Non-pigmented ciliary epithelial cell (primary cell): Measurements from ENCODE around the gene SSPN.
A peak's percentile ranks its signal among the peaks of the same experiment; 100 is the strongest.
"Not testable (repeated sequence)": the region's sequence is repeated elsewhere in the genome, so short reads cannot be mapped to it uniquely, and the experiment has no call there.

ENCODE experiments used
- DNase-seq: peaks from one replicate; pipeline ENCODE4 v3.0.0-alpha.2; 2010; ENCODE audit warnings: low read depth

SSPN gene

GRCh38 chr12:26229910-26230309, 34.5 kb downstream of the SSPN start:
- no peak for DNase-seq

- DNase-seq = no peak
Measured at GRCh38 chr12:26231470-26231869, 36.1 kb downstream of the SSPN start.

DNA sequence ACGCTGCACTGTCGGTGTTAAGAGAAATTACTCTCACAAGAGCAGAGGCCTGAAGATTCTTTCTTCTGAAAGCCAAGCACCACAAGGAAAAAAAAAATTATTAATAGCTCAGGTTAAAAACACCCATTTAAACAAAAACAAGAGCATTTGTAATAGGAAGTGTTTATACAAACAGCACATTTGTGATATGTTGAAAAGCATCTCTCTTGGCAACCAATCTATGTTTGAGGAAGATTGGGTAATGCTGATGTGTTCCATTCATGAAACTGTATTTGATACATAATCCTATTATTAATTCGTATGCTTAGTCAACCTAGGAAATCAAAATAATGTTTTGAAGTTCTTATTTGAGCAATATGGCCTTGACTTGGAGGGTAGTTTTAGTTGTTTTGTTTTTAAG, 36.5 kb downstream of the SSPN start:
- no peak for DNase-seq

DNA sequence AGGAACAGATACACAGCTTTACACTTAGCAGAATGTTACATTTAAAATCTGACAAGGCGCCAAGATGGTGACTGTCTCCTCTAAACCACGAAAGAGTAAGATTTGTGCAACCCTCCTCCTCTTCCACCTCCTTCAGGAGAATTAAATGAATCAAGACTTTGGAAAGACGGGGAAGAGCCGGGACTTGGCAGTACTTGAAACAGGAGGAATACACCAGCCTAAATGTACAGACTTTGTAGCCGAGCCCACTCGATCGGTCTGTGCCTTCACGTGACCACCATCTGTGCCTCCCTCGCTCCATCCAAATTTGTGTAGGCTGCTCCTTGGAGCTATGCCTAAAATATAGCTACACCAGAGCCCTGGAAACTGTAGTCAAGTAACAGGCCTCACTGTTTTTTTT, 38.3 kb downstream of the SSPN start:
- DNase-seq = no peak

DNA sequence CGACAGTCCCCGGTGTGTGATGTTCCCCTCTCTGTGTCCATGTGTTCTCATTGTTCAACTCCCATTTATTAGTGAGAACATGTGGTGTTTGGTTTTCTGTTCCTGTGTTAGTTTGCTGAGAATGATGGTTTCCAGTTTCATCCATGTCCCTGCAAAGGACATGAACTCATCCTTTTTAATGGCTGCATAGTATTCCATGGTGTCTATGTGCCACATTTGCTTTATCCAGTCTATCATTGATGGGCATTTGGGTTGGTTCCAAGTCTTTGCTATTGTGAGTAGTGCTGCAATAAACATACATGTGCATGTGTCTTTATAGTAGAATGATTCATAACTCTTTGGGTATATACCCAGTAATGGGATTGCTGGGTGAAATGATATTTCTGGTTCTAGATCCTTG, 40.1 kb downstream of the SSPN start:
- DNase-seq = not testable (repeated sequence)

DNA sequence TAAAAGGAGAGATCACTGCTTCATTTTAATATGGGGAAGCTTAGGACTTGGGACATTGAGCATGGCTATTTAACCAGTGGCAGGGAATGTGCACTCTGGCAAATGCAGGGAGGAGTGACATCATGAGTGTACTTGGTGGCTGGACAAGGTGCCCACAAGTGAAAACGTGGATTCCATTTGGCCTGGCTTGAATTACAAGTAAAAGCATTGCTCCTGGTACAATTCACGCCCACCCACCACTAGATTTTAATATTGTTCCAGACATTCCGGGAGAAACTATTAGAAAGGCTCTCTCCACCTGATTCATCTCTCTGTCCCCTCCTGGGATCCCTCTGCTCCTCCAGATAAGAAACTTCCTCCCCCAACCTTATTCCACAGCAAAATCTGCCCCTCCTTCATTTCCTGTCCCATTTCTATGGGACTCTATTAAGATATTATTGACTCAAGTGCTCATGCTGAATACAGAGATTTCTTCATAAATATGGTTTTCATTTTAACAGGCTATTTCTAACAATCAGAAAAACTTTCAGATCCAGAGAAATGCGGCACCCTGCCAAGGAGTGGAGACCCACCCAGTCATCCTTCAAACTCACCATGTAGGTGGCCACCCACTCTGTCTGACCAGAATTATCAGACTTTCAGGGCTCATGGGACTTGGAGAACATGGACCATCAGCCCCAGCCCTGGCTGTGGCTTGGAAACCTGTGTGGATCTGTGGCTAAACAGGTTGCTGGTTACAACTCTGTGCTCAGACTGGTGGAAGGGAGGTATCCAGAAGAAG, 43.2 kb downstream of the SSPN start:
- DNase-seq = no peak

GRCh38 chr12:26239122-26239851, 43.9 kb downstream of the SSPN start:
- DNase-seq = peak; percentile 98

DNA sequence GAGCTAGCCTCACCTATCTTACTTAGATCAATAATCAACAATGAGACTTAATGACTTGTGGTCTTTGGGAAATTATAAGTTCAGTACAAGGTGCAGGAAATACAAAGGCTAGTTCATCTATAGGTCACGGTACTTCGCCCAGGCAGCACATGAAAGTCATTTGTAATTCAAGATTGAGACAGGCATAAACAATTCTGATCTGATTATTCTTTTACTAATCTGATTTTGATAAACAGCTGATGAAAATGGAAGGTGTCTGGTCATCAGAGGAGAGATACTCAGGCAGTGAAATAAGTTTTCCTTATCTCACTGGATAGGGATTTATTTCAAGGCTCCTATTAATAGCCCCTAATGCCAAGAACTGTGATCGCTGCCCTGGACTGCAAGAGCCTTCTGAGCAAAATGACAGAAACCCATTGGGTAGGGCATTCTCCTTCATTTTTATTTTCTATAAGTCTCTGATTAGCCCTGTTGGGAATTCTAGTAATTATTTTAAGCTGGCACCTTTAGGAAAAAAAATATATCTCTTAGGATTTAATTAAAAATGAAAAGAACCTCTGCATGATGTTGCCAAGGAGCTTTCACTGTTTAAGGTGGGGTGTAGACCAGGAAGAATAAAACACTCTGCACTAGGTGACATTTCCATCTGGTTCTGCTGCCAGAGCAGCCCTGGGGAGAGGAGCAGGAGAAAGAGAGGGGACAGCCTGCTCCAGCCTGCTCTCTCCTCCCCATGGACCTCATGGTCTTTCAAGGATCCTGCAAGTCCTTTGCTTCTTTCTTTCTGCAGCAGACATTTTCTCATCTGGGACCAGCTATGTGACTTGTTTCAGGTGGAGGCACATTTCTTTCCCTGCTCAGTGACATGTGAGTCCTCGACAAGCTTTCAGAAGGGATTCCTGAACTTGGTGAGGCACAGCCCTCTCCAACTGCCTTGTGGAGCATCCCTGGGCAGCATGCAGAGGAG, 44.8 kb downstream of the SSPN start:
- DNase-seq = no peak

DNA sequence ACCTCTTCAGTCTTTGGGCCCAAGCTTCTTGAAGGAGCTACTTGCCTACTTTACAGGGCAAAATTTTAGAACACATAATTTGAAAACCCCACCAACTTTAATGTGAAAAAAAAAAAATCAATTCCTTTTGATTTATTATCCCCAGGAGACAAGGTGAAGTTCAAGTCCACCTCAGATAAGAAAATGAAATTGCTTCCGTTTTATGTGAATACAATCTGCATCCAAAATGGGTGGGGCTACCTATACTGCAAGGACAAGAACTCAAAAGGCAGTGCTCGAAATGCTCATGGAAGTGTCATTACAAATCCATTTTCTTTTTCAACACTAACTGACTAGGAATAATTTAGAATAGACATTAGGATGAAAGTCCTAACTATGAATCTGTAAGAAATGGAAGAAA, 45.7 kb downstream of the SSPN start:
- DNase-seq = no peak

DNA sequence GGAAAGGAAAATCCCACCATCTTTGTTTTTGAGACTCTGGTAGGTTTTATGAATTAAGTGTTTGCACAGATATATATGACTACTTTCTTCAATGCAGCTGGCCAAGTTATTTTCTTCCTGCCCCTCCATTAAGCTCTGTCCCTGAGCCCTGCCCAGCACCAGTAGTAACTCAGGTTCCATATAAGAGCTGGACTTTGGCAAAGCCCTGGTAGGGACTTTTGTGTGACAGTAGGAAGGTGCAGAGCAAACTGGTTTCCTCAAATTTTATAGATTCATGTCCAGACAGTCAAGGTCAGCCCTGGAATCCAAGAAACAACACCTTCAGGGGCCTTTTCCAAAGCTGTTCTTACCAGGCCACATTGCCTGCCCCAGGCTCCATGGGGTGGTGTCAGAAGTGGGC, 47.3 kb downstream of the SSPN start:
- no peak for DNase-seq

- DNase-seq = no peak
Measured at GRCh38 chr12:26244503-26244902, 49.1 kb downstream of the SSPN start.

- DNase-seq = no peak
Measured at GRCh38 chr12:26245175-26245942, 50.0 kb downstream of the SSPN start.

- no peak for DNase-seq
Measured at GRCh38 chr12:26246483-26247164, 51.3 kb downstream of the SSPN start.

DNA sequence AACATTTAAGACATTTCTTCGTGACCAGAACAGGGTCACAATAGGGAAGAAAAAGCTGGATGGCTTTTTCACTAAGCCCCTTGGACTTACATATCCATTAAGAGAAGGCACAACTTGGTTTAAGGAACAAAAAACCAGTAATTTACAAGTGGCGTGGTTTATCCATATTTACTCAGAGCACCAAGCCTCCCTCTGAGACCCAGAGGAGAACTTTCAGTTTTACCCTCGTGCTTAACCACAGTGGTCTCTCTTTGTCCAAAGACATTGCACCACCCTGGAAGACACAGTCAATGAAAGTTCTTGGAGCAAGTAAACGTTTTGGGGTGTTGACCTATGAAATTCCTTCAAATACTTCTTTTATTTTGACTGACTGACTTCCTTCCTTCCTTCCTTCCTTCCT, 52.5 kb downstream of the SSPN start:
- no peak for DNase-seq

GRCh38 chr12:26250801-26251200, 55.4 kb downstream of the SSPN start:
- DNase-seq = no peak

- DNase-seq = no peak
Measured at GRCh38 chr12:26251600-26251999, 56.2 kb downstream of the SSPN start.

DNA sequence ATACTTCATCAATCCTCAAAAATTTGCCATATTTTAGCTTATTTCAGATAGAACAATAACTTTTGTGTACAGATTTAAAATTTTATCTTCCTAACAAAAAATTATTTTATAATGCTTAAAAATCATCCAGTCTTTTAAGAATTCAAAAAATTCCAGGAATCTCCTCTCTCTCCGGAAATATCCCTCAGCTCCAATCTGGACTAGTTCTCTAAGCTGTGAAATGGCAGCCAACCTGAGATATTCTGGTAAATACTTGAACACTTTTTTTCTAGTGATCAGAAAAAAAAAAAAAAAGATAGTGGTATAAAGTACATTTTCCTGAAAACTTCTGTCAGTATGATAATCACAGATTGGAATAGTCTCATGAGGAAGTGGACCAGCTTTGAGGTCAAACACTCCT, 57.6 kb downstream of the SSPN start:
- DNase-seq = no peak

- no peak for DNase-seq
Measured at GRCh38 chr12:26255893-26256645, 60.7 kb downstream of the SSPN start.

- no peak for DNase-seq
Measured at GRCh38 chr12:26264215-26264838, 69.0 kb downstream of the SSPN start.

DNA sequence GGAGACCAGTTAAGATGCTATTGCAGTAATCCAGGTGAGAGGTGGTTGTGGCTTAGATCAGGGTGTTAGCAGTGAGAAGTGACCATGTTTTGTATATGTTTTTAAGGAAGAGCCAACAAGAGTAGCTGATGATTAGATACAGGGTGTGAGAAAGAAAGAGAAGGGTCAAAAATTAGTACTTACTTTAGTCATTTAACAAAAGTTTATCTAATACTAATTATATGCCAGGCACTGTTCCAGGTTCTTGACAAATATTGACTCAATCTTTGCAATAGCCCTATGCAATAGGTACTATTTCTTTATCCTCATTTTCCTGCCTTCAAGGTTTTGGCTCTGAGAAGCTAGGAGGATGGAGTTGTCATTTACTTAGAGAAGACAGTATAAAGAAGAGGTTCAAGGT, 70.2 kb downstream of the SSPN start:
- DNase-seq = no peak
